Measurements from ENCODE around the gene SYCE3.

SYCE3 gene

DNA sequence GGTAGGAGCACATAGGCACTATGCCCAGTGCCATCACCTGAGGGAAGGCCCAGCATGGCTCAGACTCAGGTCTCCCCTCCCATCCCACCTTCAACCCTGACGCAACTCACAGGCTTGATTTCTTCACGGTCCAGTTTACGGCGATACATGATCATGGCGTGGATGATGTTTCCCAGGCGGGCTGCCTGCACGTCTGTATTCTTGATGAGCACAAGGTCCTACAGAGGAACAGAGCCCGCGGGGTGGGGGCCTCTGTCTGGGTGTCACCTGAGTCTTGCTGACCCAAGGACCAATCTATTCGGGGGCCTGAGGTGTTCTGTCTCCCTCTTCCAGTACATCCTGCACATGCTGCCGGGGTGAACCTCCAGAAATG, 11.7 kb upstream of the SYCE3 start:
- no peak for DNase-seq

DNA sequence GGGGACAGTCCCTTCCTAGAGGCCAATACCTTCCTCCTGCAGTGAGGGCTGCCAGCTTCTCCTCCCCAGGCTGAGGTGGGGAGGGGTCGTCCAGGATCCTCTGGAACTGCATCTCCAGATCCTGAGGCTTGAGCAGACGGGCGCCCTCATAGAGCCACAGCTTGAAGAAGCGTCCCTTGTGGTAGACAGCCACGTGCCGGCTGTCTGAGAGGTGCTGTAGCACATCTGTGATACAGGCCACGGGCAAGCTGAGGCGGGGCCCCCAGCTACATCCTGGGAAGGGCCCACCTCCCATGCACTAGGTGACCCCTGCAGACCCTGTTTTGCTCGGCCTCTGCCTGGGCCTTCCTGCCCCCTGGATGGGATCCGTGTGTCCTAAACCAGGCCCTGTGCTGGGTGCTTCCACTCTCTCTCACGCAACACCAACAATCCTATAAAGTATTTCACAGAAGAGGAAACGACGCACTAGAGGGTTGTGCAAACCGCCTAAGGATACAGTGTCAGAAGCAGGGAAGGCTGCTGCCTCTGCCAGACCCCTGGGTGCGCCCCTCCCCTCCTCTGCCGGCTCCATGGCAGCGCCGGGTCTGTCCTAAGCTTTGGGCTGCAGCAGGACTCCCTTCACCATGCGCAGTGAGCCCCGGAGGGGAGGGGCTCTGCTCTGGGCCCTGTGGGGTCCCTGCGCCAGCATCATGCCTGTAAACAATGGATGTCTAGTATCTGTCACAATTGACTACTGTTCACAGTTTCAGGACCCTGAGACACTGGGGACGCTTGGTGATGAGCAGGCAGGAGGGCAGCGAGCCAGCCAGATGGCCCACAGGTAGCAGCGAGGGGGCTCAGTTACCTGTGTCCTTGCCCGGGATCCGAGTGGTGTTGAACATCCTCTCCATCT, 11.0 kb upstream of the SYCE3 start:
- no peak for DNase-seq

- DNase-seq: no peak
Observed at GRCh38 chr22:50572965-50573364, 10.2 kb upstream of the SYCE3 start.

- DNase-seq: no peak
Observed at GRCh38 chr22:50571264-50572175, 8.8 kb upstream of the SYCE3 start.

DNA sequence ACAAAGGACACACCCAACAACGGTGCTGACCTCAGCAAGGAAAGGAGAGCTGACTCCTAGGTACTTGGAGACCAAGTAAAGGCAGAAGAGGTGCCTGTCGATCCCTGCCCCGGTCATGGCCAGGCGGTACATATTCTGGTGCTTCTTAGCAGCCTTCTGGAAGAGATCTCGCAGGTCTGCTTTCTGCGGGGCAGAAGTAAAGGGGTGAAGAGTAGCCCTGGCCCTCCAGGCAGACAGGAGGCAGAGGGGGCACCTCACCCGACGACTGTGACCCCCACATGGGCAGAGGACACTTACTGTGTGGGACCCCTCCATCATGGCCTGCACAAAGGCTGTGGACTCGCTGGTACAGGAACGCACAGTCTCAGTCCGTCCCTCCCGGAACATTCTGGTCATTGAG, 8.1 kb upstream of the SYCE3 start:
- no peak for DNase-seq

DNA sequence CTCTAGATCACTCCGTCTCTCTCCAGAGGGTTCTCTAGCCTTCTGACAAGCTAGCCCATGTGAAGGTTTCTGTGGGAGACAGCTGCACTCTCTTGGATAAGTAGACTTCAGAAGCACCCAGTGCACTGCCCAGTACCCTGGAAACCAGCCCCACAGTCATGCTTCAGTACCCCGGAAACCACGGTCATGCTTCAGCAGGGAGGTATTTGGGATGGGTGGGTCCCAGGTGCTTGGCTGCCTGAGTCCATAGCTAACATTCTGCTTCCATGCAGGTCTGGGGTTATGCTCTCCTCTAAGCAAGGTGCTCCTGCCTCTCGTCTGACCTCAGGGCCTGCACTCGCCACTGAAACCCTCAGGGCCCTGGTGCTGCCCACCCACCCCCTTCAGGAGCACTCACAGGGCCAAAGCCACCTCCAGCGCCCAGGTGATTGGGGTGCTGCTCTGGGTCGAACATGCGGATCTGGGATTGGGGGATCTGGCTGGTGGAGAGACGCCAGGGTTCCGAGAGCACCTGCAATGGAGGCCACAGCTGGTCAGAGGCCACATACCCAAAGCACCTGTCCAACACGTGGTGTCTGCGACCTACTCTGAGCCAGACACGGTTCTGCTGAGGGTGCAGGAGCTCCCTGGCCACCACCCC, 7.3 kb upstream of the SYCE3 start:
- DNase-seq: no peak

DNA sequence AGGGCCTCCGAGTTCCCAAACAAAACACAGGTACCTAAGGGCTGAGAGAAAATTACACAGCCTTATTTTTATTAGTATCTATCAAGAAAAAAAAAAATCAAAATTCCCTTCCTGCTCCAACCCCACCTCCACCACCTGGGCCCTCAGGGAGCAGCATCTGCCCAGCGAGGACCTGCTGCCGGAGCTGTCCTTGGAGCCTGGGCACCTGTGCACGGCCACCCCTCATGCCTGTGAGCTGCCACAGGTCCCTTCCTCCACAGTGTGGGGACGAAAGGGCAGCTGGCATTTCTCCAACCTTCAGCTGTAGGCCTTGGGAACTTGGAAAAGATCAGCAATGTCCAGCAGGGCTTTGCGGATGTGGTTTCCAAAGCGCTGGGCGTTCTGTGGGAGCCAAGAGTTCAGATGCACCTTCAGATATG, 6.3 kb upstream of the SYCE3 start:
- no peak for DNase-seq

- no peak for DNase-seq
Observed at GRCh38 chr22:50568626-50569025, 5.9 kb upstream of the SYCE3 start.

DNA sequence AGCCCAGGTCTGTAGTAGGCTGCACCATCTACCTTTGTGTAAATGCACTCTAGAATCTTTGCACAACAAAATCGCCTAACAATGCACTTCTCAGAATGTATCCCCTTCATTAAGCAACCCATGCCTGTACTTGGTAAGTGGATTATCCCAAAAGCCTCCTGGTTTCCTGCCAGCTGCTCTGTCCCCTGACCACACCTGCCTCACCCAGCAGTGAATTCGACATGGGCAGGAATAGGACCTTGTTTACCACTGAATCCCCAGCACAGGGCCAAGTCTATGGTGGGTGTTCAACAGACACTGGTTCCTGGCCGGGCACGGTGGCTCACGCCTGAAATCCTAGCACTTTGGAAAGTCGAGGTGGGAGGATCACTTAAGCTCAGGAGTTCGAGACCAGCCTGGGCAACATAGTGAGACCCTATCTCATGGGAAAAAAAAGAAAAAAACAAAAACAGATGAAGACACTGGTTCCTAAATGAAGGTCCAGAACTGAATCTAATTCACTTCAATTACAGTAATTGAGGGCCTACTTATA, 5.1 kb upstream of the SYCE3 start:
- DNase-seq: no peak

DNA sequence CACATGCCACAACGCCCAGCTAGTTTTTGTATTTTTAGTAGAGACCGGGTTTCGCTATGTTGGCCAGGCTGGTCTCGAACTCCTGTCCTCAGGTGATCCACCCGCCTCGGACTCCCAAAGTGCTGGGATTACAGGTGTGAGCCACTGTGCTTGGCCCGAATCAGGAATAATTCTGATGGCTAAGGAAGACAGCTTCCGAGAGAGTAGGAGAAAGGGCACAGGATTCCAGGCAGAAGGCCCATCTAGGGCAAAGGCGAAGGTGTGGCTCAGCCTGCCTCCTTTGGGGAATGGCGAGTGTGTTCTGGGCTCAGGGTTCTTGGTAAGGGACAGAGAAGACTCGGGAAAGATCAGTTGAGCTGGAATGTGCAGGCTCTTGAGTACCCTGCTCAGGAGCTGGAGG, 1.6 kb upstream of the SYCE3 start:
- DNase-seq: no peak

- DNase-seq: no peak
Observed at GRCh38 chr22:50563413-50564160, 868 bp upstream of the SYCE3 start.

DNA sequence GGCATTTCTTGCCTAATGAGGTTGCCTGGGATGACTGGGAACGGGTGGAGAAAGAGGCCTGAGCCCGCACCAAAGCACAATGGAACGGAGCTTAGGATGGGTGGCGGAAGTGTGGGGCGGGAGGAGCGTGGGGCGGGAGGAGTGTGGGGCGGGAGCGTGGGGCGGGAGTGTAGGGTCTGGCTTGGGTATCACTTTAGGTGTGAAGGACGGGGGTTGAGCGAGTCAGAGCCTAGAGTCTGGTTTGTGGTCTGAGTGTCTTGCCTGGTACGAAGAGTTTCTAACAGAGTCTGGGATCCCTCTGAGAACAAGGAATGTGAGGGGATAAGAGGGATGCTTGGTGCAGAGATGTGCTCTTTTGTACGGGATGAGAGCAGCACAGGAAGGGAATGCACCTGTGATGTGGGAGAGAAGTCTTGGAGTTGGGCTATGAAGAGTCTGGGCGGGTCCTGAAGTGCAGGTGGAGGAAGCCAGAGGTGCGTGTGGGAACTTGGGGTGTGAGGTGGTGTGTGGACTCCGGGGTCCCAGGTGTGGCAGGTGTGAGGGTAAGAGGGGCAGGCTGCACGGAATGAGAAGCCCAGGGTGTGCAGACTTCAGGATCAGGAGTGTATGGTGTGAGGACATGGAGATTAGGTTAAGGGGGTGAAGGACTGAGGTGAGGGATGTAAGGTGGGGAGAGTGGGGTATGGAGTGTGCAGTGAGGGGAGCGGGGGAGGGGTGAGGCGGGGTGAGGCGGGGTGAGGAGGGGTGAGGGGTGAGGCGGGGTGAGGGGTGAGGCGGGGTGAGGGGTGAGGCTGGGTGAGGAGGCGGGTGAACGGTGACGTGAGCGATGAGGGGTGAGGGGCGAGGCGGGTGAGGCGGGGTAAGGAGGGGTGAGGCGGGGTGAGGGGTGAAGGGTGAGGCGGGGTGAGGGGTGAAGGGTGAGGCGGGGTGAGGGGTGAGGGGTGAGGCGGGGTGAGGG, 1.0 kb downstream of the SYCE3 start:
- DNase-seq: no peak

DNA sequence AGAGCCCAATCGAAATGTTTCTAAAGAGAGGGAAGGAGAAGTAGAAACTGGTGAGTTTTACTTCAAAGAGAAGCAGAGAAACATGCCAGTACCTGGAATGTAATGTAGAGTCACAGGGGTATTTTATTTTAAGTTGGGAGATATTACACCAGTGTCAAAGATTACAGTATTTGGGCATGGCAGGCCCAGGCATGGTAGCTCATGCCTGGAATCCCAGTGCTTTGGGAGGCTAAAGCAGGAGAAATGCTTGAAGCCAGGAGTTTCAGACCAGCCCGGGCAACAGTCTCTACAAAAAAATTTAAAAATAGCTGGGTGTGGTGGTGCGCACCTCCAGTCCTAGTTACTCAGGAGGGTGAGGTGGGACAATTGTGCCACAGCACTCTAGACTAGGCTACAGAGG, 2.7 kb downstream of the SYCE3 start:
- no peak for DNase-seq

DNA sequence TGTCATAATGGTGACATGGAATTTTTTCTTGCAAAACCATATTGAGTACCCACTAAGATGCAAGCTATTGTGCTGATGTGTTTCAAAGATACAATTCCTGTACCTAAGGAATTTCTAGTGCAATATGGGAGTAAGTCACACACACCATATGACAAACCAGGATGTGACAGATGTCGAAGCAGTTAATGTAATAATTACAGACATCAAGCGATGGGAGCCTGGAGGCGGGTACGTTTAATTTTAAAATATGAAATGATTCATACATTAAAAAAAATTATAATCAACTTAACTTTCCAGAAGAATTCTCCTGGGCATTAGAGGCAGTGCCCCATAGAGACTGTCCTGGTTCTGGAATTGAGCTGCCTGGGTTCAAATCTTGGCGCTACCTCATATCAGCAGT, 6.0 kb downstream of the SYCE3 start:
- DNase-seq: no peak

DNA sequence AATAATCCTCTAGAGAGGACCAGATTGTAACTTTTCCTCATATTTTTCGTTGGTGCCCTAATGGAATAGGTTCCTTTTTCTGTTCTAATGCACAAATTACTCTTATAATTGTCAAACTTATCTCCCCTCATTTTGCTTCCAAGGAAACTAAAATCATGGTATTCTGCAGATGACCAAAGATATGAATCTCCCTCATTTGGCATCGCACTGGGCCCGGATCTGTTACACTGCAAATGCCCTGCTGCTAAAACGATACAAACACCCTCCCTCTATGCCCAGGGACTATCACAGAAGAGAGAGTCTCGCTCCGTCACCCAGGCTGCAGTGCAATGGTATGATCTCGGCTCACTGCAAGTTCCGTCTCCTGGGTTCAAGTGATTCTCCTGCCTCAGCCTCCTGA, 9.4 kb downstream of the SYCE3 start:
- DNase-seq: no peak

DNA sequence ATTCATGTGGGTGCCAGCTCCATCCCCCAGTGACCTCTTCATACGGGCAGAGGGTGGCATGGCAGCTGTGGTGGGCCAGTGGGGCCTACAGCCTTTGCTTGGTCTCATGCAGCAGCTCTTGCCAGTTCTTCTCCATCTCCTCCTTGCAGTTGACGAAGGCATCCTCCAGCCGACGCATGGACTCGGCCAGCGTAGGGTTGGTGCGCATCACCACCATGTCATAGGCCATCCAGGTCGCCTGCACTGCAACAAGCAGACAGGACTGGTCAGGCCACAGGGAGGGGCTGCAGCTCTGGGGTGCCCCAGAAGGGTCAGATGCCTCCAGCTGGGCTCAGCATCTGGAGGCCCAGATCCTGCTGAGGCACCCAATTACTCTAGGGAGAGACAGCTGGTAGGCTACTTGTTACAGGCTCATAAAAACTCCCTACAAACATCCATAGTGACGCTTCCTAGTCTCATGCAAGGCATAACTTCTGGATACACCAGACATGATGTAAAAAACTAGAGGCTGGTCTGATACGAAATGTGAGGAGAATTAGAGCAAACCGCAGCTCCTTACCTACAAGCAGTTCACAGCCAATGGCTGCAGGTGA, 11.5 kb downstream of the SYCE3 start:
- DNase-seq: no peak

GRCh38 chr22:50550395-50550794, 12.3 kb downstream of the SYCE3 start:
- no peak for DNase-seq

- DNase-seq: no peak
Observed at GRCh38 chr22:50548921-50549790, 13.6 kb downstream of the SYCE3 start.

DNA sequence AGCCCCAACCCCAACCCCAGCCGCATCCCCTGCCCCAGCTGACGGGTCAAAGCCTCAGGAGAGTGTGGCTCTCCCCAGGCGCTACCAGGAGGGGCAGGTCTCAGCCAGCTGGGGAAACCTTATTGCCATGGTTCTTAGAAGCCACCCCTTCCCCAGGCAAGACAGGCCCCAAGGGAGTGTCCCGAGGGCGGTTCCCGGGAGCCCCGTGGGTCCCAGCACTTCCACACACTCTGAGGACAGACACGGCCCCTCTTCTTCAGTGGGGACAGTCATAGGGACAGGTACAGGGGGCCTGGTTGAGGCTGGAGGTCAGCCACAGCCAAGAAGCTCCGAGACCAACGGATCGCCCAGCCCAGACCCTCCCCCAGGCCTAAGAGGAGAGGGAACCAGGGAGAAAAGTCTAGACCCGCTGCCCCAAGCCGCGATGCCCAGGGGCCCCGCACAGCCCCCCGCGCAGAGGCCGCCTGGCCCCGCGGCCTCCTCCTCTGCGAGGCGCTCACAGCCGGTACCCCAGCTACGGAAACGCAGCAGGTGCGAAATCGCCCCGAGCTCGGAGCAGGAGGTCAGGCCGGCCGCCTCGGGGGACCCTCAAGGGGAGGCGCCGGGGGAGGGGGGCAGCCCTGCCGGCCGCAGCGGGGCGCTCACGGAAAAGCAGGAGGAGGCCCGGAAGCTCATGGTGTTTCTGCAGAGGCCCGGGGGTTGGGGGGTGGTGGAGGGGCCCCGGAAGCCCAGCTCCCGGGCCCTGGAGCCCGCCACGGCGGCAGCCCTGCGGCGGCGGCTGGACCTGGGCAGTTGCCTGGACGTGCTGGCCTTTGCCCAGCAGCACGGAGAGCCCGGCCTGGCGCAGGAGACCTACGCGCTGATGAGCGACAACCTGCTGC, 14.4 kb downstream of the SYCE3 start:
- DNase-seq: no peak

All from NCI-H446 (cell line).